Aorta (tissue), 5 donors: ENCODE results near the gene C22orf39. TPM values are rescaled to one million over a fixed set of nuclear protein-coding genes. Genes with fewer than 3 reads are reported as not detected.

Experiments used
- ATAC-seq: fragments of 200-7000 bp; cut with Tn5 transposase; one replicate; pipeline ENCODE4 v1.9.1; 2022; ENCODE audit warnings: moderate library complexity; ENCODE audit not compliant: low FRiP score
- DNase-seq, 2 donors: peaks; one replicate each; pipeline ENCODE4 v3.0.0-alpha.2; 2020
- H3K27ac ChIP-seq, 2 donors: one replicate each; pipeline ENCODE4 v1.5.1; 2013; ENCODE audit warnings: low read length in 2 of 2, mild to moderate bottlenecking in 2 of 2, moderate library complexity in 2 of 2, control low read depth in 1 of 2, inconsistent platforms in 1 of 2, low read depth in 1 of 2
- H3K27me3 ChIP-seq, 2 donors: one replicate each; pipeline ENCODE4 v1.6.1; 2013; ENCODE audit warnings: control low read depth in 1 of 2, low read length in 1 of 2, mild to moderate bottlenecking in 1 of 2, moderate library complexity in 1 of 2; ENCODE audit not compliant: insufficient read depth in 2 of 2, control insufficient read depth in 1 of 2
- H3K36me3 ChIP-seq, 2 donors: one replicate each; pipeline ENCODE4 v1.6.1; 2013; ENCODE audit warnings: control low read depth in 1 of 2, low read length in 1 of 2, mild to moderate bottlenecking in 1 of 2; ENCODE audit not compliant: insufficient read depth in 2 of 2, control insufficient read depth in 1 of 2
- H3K4me1 ChIP-seq, 2 donors: one replicate each; pipeline ENCODE4 v1.6.1; 2013; ENCODE audit warnings: low read length in 2 of 2, control low read depth in 1 of 2, mild to moderate bottlenecking in 1 of 2, moderate library complexity in 1 of 2; ENCODE audit not compliant: insufficient read depth in 2 of 2, control insufficient read depth in 1 of 2
- H3K4me3 ChIP-seq, 2 donors: one replicate each; pipeline ENCODE4 v1.5.1; 2013; ENCODE audit warnings: low read length in 2 of 2, control low read depth in 1 of 2, mild to moderate bottlenecking in 1 of 2
- H3K9me3 ChIP-seq: one replicate; pipeline ENCODE4 v1.6.1; 2013; ENCODE audit warnings: mild to moderate bottlenecking, low read length; ENCODE audit not compliant: control insufficient read depth
- WGBS, 2 donors: extraction: QIAGEN DNeasy Blood & Tissue Kit; methylation state at CpG; one replicate each; pipeline ENCODE4 v1.1.7; 2013; 5-methylcytosine and 5-hydroxymethylcytosine counted together
- intact Hi-C, 2 donors: fragments of 100-400 bp; cut with DNase I; formaldehyde crosslinking; loops; one replicate each; pipeline versions ENCODE4 v1.14.2 to v1.15.0; 2022
- polyA plus RNA-seq, 2 donors: library from polyadenylated mRNA; stranded (reverse); fragments of 200-250 nt; gene quantifications; one replicate each; pipeline ENCODE4 v1.2.3, GENCODE V29; 2013
- total RNA-seq, 2 donors: library from RNA; stranded (reverse); fragmentation: NEBNext Ultra II Directional; extraction: Animal tissue kit (Norgen Biotek cat#: 25700); gene quantifications; one replicate each; pipeline ENCODE4 v1.2.1, GENCODE V29; 2021
- donor health status: healthy with polysubstance abuse.
- donor health status: Bipolar disorder and iron deficiency.
- donor health status: DM: no; HTN: no; CAD: no.
- donor health status: DM: no; HTN: no; CAD: no.
- donor health status: DM: yes; HTN: yes; CAD: no.

Gene C22orf39
- total and polyA plus RNA-seq, 4 donors = 29.3 to 58.2 (median 33.6) TPM

GRCh38 chr22:19461506-19461905 is 14.0 kb upstream of the C22orf39 start:
- intact Hi-C loops = no loop called here
- Histone ChIP-seq H3K27ac (no peak overlapping the region), H3K4me3 (no peak overlapping the region), H3K36me3 (peaks cover 0 to 8% of the 10 kb centered on the region in 2 donors), H3K4me1 (no peaks in the 10 kb centered on the region), H3K27me3 (no peaks in the 10 kb centered on the region), H3K9me3 (no peaks in the 10 kb centered on the region)
- ATAC-seq = no peak
- DNase-seq = no peak
- WGBS, 2 donors = 86 to 89% methylated on average over 1 of the region's 1 CpG

GRCh38 chr22:19460036-19460435 is 12.5 kb upstream of the C22orf39 start:
- H3K27ac ChIP-seq = no peak overlapping the region
- 70 to 72% methylated on average over 2 of the region's 2 CpGs for WGBS, 2 donors
- no peaks in the 10 kb centered on the region for H3K4me1 ChIP-seq
- no peaks in the 10 kb centered on the region for H3K27me3 ChIP-seq
- intact Hi-C loops = no loop called here
- no peaks in the 10 kb centered on the region for H3K9me3 ChIP-seq
- ATAC-seq (no peak), DNase-seq (no peak)
- no peak overlapping the region for H3K4me3 ChIP-seq
- H3K36me3 ChIP-seq = peaks cover 6 to 11% of the 10 kb centered on the region in 2 donors

DNA sequence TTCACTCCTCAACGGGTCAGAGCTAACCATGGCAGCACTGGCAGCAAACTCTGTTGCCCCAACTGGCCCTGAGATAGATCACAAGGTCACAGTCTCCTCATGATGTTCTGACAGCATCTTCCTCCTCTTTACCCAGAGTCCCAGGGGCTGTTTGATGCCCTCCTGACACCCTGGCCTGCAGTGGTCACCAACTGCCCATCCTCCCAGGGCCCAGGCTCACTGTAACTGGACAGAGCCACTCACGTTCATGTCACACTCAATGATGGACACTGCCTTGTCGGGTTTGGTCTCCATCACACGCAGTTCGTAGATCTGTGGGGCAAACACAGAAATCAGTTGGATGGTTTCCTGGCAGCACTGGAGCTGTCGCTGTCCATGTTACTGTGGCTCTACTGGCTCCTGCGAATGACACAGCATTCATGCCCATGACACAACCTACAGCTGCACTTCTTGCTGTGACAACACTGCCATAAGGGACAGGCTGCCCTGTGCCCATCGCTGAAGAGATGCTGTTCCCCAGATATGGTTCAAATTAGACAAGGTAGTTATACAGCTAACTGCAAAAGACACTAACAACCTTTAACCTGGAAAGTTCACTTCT is 10.4 kb upstream of the C22orf39 start:
- intact Hi-C loops = no loop called here

DNA sequence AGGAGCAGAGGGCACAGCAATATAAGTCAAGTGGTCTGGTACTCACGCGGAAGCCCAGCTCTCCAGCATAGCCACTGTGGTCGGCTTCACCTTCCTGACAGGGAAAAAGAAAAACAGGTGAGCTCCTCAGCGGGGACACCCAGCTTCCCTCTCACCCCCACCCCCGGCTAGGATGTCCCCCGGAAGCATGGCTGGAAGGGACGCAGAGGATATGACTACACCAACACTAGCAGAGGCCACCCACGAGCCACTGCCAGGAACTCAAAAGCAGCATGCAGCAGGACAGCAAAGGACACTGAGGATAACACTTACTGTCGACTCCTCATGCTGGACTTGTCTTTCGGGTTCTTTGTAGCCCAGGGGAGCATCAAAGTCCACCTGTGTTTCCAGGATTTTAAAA is 9.0 kb upstream of the C22orf39 start:
- H3K27me3 ChIP-seq = no peaks in the 10 kb centered on the region
- no peaks in the 10 kb centered on the region for H3K9me3 ChIP-seq
- H3K4me1 ChIP-seq = no peaks in the 10 kb centered on the region
- WGBS, 2 donors = 93 to 94% methylated on average over 10 of the region's 10 CpGs
- ATAC-seq (no peak), DNase-seq (no peak)
- H3K27ac ChIP-seq = no peak overlapping the region
- no peak overlapping the region for H3K4me3 ChIP-seq
- intact Hi-C loops = no loop called here
- peaks cover 6 to 17% of the 10 kb centered on the region in 2 donors for H3K36me3 ChIP-seq

More for the DNA sequence above, 10.4 kb upstream of the C22orf39 start:
- no peak for DNase-seq
- Histone ChIP-seq H3K27ac (no peak overlapping the region), H3K4me1 (no peaks in the 10 kb centered on the region), H3K36me3 (peaks cover 6 to 15% of the 10 kb centered on the region in 2 donors), H3K9me3 (no peaks in the 10 kb centered on the region), H3K4me3 (no peak overlapping the region), H3K27me3 (no peaks in the 10 kb centered on the region)
- WGBS, 2 donors = 94 to 95% methylated on average over 8 of the region's 8 CpGs
- no peak for ATAC-seq

DNA sequence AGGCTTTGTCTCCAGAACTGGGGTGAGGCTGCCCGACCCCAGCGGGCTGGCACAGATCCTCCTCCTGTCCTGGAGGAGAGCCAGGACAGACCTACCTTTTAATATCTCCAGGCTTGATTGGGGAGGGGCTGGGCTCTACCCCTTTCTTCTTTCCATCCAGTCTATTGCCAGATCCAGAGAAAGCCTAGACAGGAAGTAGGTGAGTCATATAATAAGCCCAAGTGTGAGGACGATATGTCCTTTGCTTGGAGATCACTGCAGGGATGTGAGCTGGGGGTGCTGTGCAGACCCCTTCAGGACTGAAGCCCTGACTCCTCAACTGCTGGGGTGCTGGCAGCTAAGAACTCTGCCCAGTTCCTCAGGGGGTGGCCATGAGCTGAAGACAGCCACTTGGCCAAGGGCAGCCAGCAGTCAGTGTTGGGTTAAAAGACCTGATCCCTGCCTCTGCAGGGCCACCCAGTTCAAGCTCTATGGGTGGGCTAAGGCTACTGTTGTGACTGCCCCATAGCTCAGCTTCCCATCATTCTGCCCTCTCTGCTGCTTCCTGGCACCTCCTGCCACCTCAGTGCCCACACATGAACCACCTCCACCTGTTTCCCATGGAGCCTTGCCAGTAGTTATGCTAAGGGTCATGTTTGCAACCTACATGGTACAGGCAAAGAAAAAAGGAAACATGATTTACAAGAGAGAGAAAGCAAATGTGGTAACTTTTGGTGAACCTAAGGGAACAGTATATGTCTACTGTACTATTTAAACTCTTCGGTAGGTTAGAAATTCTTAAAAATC is 8.3 kb upstream of the C22orf39 start:
- intact Hi-C loops = no loop called here

GRCh38 chr22:19455033-19455432 is 7.5 kb upstream of the C22orf39 start:
- Histone ChIP-seq H3K4me1 (no peaks in the 10 kb centered on the region), H3K36me3 (peaks cover 6 to 17% of the 10 kb centered on the region in 2 donors), H3K27me3 (no peaks in the 10 kb centered on the region), H3K27ac (no peak overlapping the region), H3K4me3 (no peak overlapping the region), H3K9me3 (no peaks in the 10 kb centered on the region)
- no peak for DNase-seq
- no peak for ATAC-seq
- intact Hi-C loops = no loop called here
- WGBS, 2 donors = 84 to 93% methylated on average over 2 of the region's 2 CpGs

More for the DNA sequence above, 8.3 kb upstream of the C22orf39 start:
- H3K27me3 ChIP-seq = no peaks in the 10 kb centered on the region
- H3K4me1 ChIP-seq = no peaks in the 10 kb centered on the region
- DNase-seq (no peak), ATAC-seq (no peak)
- no peak overlapping the region for H3K4me3 ChIP-seq
- 55 to 72% methylated on average over 4 of the region's 4 CpGs for WGBS, 2 donors
- no peaks in the 10 kb centered on the region for H3K9me3 ChIP-seq
- H3K27ac ChIP-seq = no peak overlapping the region
- peaks cover 6 to 17% of the 10 kb centered on the region in 2 donors for H3K36me3 ChIP-seq

DNA sequence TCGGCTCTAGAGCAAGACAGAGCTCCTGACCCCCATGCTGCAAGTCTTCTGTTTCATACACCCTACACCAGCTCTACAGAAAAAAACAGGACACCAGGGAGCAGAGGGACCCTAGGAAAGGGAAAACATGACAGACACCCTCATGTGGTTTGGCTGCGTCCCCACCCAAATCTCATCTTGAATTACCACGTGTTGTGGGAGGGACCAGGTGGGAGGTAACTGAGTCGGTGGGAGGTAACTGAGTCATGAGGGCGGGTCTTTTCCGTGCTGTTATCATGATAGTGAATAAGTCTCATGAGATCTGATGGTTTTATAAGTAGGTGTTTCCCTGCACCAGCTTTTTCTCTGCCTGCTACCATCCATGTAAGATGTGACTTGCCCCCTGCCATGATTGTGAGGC is 6.6 kb upstream of the C22orf39 start:
- intact Hi-C loops = loop anchor here in 1 of 2 donors (5.0 kb wide), 1 partner anchor 277 kb away; the partner anchor contains the start of gene SLC25A1
- Histone ChIP-seq H3K27me3 (no peaks in the 10 kb centered on the region), H3K4me1 (no peaks in the 10 kb centered on the region), H3K4me3 (no peak overlapping the region), H3K27ac (no peak overlapping the region), H3K9me3 (no peaks in the 10 kb centered on the region), H3K36me3 (peaks cover 6 to 17% of the 10 kb centered on the region in 2 donors)
- DNase-seq (no peak), ATAC-seq (no peak)
- 73 to 79% methylated on average over 6 of the region's 6 CpGs for WGBS, 2 donors

DNA sequence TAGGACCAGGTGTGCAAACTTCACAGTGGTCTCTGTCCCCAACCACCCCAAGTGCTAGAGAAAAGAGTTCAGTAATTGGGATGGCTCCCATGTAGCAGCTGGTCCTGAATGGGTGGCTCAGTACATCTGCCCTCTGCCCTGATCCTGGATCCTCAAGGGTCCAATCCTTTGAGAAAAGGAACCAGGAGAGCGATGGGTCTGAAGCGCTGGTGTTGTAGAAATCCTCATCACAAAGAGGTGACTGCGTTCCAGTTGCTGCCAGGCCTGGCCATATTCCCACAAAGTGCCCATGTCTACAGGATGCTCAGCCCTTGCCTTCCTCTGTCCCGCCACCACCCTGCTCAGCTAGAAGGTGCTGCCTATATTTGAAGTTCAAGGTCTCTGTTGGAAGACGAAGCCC is 6.2 kb upstream of the C22orf39 start:
- H3K27me3 ChIP-seq = no peaks in the 10 kb centered on the region
- H3K4me1 ChIP-seq = no peaks in the 10 kb centered on the region
- H3K36me3 ChIP-seq = peaks cover 6 to 17% of the 10 kb centered on the region in 2 donors
- ATAC-seq (no peak), DNase-seq (no peak)
- no peak overlapping the region for H3K4me3 ChIP-seq
- intact Hi-C loops = loop anchor here in 1 of 2 donors (5.0 kb wide), 1 partner anchor 276 kb away; the partner anchor contains the start of gene SLC25A1
- 91 to 92% methylated on average over 5 of the region's 5 CpGs for WGBS, 2 donors
- no peaks in the 10 kb centered on the region for H3K9me3 ChIP-seq
- no peak overlapping the region for H3K27ac ChIP-seq
